Esophagus squamous epithelium (tissue), 5 donors: ENCODE data around the gene DAPK1. TPM values are rescaled to one million over a fixed set of nuclear protein-coding genes. Genes with fewer than 3 reads are reported as not detected.
A peak's percentile ranks its signal among the peaks of the same experiment; 100 is the strongest.

Experiments used
- DNase-seq: peaks from one replicate; lab custom pipeline; 2025; lab: John Stamatoyannopoulos, UW
- H3K27ac ChIP-seq, 4 donors: fragments of 200-600 bp; sonication (generic); one replicate each; pipeline ENCODE4 v1.5.1; 2016 to 2019; ENCODE audit warnings: mild to moderate bottlenecking in 1 of 4
- H3K27me3 ChIP-seq, 4 donors: fragments of 200-600 bp; sonication (generic); 1 replicate in 3 of 4; 2 replicates in 1 of 4; pipeline versions ENCODE4 v1.5.1 to v1.6.0; 2017 to 2021; ENCODE audit warnings: antibody characterized with exemption in 1 of 4
- H3K36me3 ChIP-seq, 3 donors: fragments of 200-600 bp; sonication (generic); one replicate each; pipeline ENCODE4 v1.5.1; 2016 to 2019
- H3K4me1 ChIP-seq, 3 donors: fragments of 200-600 bp; sonication (generic); one replicate each; pipeline ENCODE4 v1.5.1; 2017 to 2019
- H3K4me3 ChIP-seq, 4 donors: fragments of 200-600 bp; sonication (generic); 1 replicate in 3 of 4; 2 replicates in 1 of 4; pipeline ENCODE4 v1.5.1; 2016 to 2019; ENCODE audit warnings: mild to moderate bottlenecking in 2 of 4, moderate library complexity in 1 of 4
- H3K9me3 ChIP-seq, 3 donors: fragments of 200-600 bp; sonication (generic); one replicate each; pipeline ENCODE4 v1.5.1; 2016 to 2019
- CTCF ChIP-seq, 6 experiments: fragments of 450-650 bp in 4 of 6; fragments of 200-600 bp in 2 of 6; sonication (generic) in 2 of 6; IDR thresholded peaks; one replicate each; pipeline ENCODE4 v1.5.1; 2016 to 2019; ENCODE audit warnings: antibody characterized with exemption in 6 of 6, mild to moderate bottlenecking in 4 of 6, moderate library complexity in 4 of 6
- POLR2A ChIP-seq, 4 donors: fragments of 450-650 bp; IDR thresholded peaks; one replicate each; pipeline ENCODE4 v1.6.1; 2017; ENCODE audit warnings: antibody characterized with exemption in 4 of 4, mild to moderate bottlenecking in 4 of 4, moderate library complexity in 3 of 4
- WGBS, 2 donors: methylation state at CpG; one replicate each; pipeline ENCODE4 v1.1.5; 2018; 5-methylcytosine and 5-hydroxymethylcytosine counted together
- intact Hi-C: fragments of 100-400 bp; cut with DNase I; formaldehyde crosslinking; loops from one replicate; pipeline ENCODE4 v1.15.0; 2022
- total RNA-seq, 4 donors: library from RNA; depleted of rRNA; stranded (reverse); fragments of >200 nt; gene quantifications; one replicate each; pipeline ENCODE4 v1.1.0, GENCODE V29; 2016
- donor health status: DM: yes; HTN: yes; CAD: no.

The DAPK1 gene
- total RNA-seq, 4 donors from 2014 or later: 2.2 to 14.5 (median 5.5) TPM

- no peaks in the 10 kb centered on the region for H3K9me3 ChIP-seq
- H3K4me1 ChIP-seq: no peaks in the 10 kb centered on the region
- TF ChIP-seq CTCF (IDR thresholded peaks at IDR 0.05) (no peak), POLR2A (IDR thresholded peaks at IDR 0.05) (no peak)
- peaks cover 0 to 15% (median 0%) of the 10 kb centered on the region in 4 donors for H3K27me3 ChIP-seq
- no peak overlapping the region for H3K4me3 ChIP-seq
- no peak for DNase-seq
- intact Hi-C loops: no loop called here
- no peak overlapping the region for H3K27ac ChIP-seq
- H3K36me3 ChIP-seq: no peaks in the 10 kb centered on the region
Observed at GRCh38 chr9:87490907-87491306, 6.8 kb upstream of the DAPK1 start.

- no peak for DNase-seq
- no peak overlapping the region for H3K27ac ChIP-seq
Observed at GRCh38 chr9:87491523-87491922, 6.1 kb upstream of the DAPK1 start.

GRCh38 chr9:87492642-87493041, 5.0 kb upstream of the DAPK1 start:
- Histone ChIP-seq H3K27ac (no peak overlapping the region), H3K9me3 (no peaks in the 10 kb centered on the region)
- intact Hi-C loops: no loop called here

More at GRCh38 chr9:87491523-87491922, 6.1 kb upstream of the DAPK1 start:
- Histone ChIP-seq H3K36me3 (no peaks in the 10 kb centered on the region), H3K27me3 (peaks cover 0 to 21% (median 0%) of the 10 kb centered on the region in 4 donors), H3K4me3 (no peak overlapping the region), H3K9me3 (no peaks in the 10 kb centered on the region), H3K4me1 (no peaks in the 10 kb centered on the region)
- WGBS, 2 donors: 65 to 69% methylated on average over 3 of the region's 3 CpGs
- TF ChIP-seq CTCF (IDR thresholded peaks at IDR 0.05) (no peak), POLR2A (IDR thresholded peaks at IDR 0.05) (no peak)
- intact Hi-C loops: no loop called here

GRCh38 chr9:87494970-87495471, 2.6 kb upstream of the DAPK1 start:
- peaks cover 7 to 27% (median 10%) of the 10 kb centered on the region in 3 donors for H3K4me1 ChIP-seq
- no peak overlapping the region for H3K4me3 ChIP-seq
- DNase-seq: no peak
- intact Hi-C loops: no loop called here
- H3K36me3 ChIP-seq: no peaks in the 10 kb centered on the region
- H3K9me3 ChIP-seq: no peaks in the 10 kb centered on the region
- peaks cover 0 to 52% (median 4%) of the 10 kb centered on the region in 4 donors for H3K27me3 ChIP-seq
- H3K27ac ChIP-seq: no peak overlapping the region
- TF ChIP-seq POLR2A (IDR thresholded peaks at IDR 0.05): no peak
- TF ChIP-seq CTCF (IDR thresholded peaks at IDR 0.05): no peak
- 4 to 10% methylated on average over 2 of the region's 2 CpGs for WGBS, 2 donors

More at GRCh38 chr9:87492642-87493041, 5.0 kb upstream of the DAPK1 start:
- 0 to 61% methylated on average over 1 to 3 of the region's 3 CpGs for WGBS, 2 donors
- peaks cover 0 to 32% (median 3%) of the 10 kb centered on the region in 4 donors for H3K27me3 ChIP-seq
- H3K4me1 ChIP-seq: peaks cover 0 to 8% (median 4%) of the 10 kb centered on the region in 3 donors
- TF ChIP-seq POLR2A (IDR thresholded peaks at IDR 0.05) (no peak), CTCF (IDR thresholded peaks at IDR 0.05) (no peak)
- no peak overlapping the region for H3K4me3 ChIP-seq
- DNase-seq: no peak
- H3K36me3 ChIP-seq: no peaks in the 10 kb centered on the region

GRCh38 chr9:87497080-87497603, 525 bp upstream of the DAPK1 start:
- TF ChIP-seq CTCF (IDR thresholded peaks at IDR 0.05): no peak
- no peak for TF ChIP-seq POLR2A (IDR thresholded peaks at IDR 0.05)
- peak overlapping the region; percentile 43 to 83 (median 62) for H3K4me3 ChIP-seq
- peak overlapping the region in 3 of 4 donors; percentile 63 to 88 (median 86) for H3K27ac ChIP-seq
- no peaks in the 10 kb centered on the region for H3K9me3 ChIP-seq
- peaks cover 7 to 38% (median 10%) of the 10 kb centered on the region in 3 donors for H3K4me1 ChIP-seq
- H3K27me3 ChIP-seq: peaks cover 0 to 50% (median 4%) of the 10 kb centered on the region in 4 donors
- DNase-seq: no peak
- intact Hi-C loops: no loop called here
- no peaks in the 10 kb centered on the region for H3K36me3 ChIP-seq
- 23 to 37% methylated on average over 9 to 13 of the region's 15 CpGs for whole genome bisulfite sequencing, 2 donors
